ENCODE results near the gene ATP6V1B1. TPM values are rescaled to one million over a fixed set of nuclear protein-coding genes. Genes with fewer than 3 reads are reported as not detected.

Gene ATP6V1B1
- polyA plus RNA-seq, 1 donor (not counting 4 experiments of a cell fraction or from before 2014, with no cell fraction given), result not detected

DNA sequence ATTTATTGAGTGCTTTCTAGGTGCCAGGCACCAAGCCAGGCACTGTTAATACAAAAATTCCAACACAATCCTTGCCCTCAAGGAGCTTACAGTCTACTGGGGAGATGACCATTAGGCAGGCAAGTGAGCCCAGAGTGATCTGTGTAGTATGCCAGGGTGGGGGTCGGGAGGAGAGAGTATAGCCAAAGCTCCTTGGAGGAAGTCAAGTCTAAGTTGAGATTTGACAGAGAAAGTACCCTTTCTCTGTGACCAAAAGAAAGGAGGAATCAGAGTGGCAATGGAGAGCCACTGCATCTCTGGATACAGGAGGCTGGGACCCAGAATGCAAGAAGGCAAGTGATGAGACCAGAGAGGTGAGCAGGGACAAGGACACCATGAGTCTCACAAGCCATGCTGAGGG lies 50.3 kb downstream of the ATP6V1B1 start:
- FAIRE-seq (no peak), DNase-seq (ENCODE audit: low read depth, low spot score) (no peak)
- H3K79me2 ChIP-seq (ENCODE audit: control insufficient read depth, insufficient read depth, low read length), result no peaks in the 10 kb centered on the region
- dilution Hi-C loops (cut with MboI; ENCODE audit: extremely low pct_ligation_motif_present, low sequenced_read_pairs), result no loop called here
- H3K4me1 ChIP-seq (ENCODE audit: control insufficient read depth, extremely low read depth, insufficient read depth, low read length), result no peaks in the 10 kb centered on the region
- H3K9me3 ChIP-seq (ENCODE audit: control insufficient read depth, low read depth, low read length), result no peaks in the 10 kb centered on the region
- no peak overlapping the region for H3K4me2 ChIP-seq (ENCODE audit: control insufficient read depth, extremely low read depth, insufficient read depth, low read depth, low read length)
- H3K27ac ChIP-seq (ENCODE audit: control insufficient read depth, insufficient read depth, low read length), result no peak overlapping the region
- H3K27me3 ChIP-seq (ENCODE audit: control insufficient read depth, extremely low read depth, insufficient read depth, low read length), result no peaks in the 10 kb centered on the region
- H3K9ac ChIP-seq (ENCODE audit: control insufficient read depth, extremely low read depth, insufficient read depth, low read length), result no peak overlapping the region
- TF ChIP-seq, protein P1, sequence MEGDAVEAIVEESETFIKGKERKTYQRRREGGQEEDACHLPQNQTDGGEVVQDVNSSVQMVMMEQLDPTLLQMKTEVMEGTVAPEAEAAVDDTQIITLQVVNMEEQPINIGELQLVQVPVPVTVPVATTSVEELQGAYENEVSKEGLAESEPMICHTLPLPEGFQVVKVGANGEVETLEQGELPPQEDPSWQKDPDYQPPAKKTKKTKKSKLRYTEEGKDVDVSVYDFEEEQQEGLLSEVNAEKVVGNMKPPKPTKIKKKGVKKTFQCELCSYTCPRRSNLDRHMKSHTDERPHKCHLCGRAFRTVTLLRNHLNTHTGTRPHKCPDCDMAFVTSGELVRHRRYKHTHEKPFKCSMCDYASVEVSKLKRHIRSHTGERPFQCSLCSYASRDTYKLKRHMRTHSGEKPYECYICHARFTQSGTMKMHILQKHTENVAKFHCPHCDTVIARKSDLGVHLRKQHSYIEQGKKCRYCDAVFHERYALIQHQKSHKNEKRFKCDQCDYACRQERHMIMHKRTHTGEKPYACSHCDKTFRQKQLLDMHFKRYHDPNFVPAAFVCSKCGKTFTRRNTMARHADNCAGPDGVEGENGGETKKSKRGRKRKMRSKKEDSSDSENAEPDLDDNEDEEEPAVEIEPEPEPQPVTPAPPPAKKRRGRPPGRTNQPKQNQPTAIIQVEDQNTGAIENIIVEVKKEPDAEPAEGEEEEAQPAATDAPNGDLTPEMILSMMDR (optimal IDR thresholded peaks at IDR 0.05 in 1 of 3, IDR thresholded peaks at IDR 0.05 in 1 of 3, conservative IDR thresholded peaks at IDR 0.05 in 1 of 3; ENCODE audit: extremely low read depth in 1 of 3, insufficient read depth in 2 of 3, low read length in 3 of 3), result no peak
- no peak for TF ChIP-seq EZH2 (IDR thresholded peaks at IDR 0.05; ENCODE audit: low read length)
- H3K36me3 ChIP-seq (ENCODE audit: control insufficient read depth in 2 of 2, extremely low read depth in 1 of 2, insufficient read depth in 2 of 2, low read length in 2 of 2), result peaks cover 20 to 37% of the 10 kb centered on the region in 2 experiments
- H4K20me1 ChIP-seq (ENCODE audit: control insufficient read depth, extremely low read depth, insufficient read depth, low read length), result no peaks in the 10 kb centered on the region
- H2AFZ ChIP-seq (ENCODE audit: control insufficient read depth, low read length), result no peak overlapping the region
- no peaks in the 10 kb centered on the region for H3K9me1 ChIP-seq (ENCODE audit: control insufficient read depth, extremely low read depth, insufficient read depth, low read length)
- H3K4me3 ChIP-seq (ENCODE audit: control insufficient read depth in 2 of 3, extremely low read depth in 1 of 3, insufficient read depth in 2 of 3, low read depth in 1 of 3, low read length in 3 of 3), result no peak overlapping the region

DNA sequence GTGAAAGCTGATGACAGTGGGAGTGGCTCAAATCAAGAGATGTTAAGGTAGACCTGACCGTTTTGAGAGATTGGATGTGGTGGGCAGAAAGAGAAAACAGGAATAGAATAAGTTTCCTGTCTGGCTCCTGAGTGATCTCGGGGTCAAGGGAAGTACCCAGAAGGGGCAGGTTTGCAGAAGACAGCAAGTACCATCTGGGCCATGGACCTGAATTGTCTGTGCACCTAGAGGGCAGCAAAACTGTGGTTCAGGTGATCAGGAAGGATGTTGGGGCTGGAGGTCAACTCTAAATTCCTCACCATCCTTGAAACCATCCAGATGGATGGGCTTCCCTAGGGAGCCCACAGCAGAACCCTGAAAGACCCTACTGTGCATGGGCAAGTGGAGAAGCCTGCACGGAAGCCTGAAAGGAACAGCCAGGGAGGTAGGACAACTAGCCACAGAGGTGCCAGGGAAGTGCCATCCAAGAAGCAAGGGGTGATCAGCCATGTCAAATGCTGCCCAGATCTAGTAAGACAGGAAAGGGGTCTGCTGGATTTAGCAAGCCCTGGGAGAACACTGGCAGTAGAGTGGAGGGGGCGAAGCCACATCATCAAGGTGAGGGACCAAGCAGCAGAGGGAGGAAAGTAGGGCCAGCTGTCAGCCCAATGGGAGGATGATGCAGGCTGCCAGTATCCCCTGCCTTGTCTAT lies 50.9 kb downstream of the ATP6V1B1 start:
- H3K9me1 ChIP-seq (ENCODE audit: control insufficient read depth, extremely low read depth, insufficient read depth, low read length), result no peaks in the 10 kb centered on the region
- no peak overlapping the region for H3K4me2 ChIP-seq (ENCODE audit: control insufficient read depth, extremely low read depth, insufficient read depth, low read depth, low read length)
- H3K4me1 ChIP-seq (ENCODE audit: control insufficient read depth, extremely low read depth, insufficient read depth, low read length), result no peaks in the 10 kb centered on the region
- no peak overlapping the region for H2AFZ ChIP-seq (ENCODE audit: control insufficient read depth, low read length)
- dilution Hi-C loops (cut with MboI; ENCODE audit: extremely low pct_ligation_motif_present, low sequenced_read_pairs), result no loop called here
- H3K36me3 ChIP-seq (ENCODE audit: control insufficient read depth in 2 of 2, extremely low read depth in 1 of 2, insufficient read depth in 2 of 2, low read length in 2 of 2), result peaks cover 26 to 39% of the 10 kb centered on the region in 2 experiments
- no peaks in the 10 kb centered on the region for H4K20me1 ChIP-seq (ENCODE audit: control insufficient read depth, extremely low read depth, insufficient read depth, low read length)
- DNase-seq (ENCODE audit: low read depth, low spot score) (no peak), FAIRE-seq (no peak)
- H3K27me3 ChIP-seq (ENCODE audit: control insufficient read depth, extremely low read depth, insufficient read depth, low read length), result no peaks in the 10 kb centered on the region
- peaks cover 2% of the 10 kb centered on the region for H3K79me2 ChIP-seq (ENCODE audit: control insufficient read depth, insufficient read depth, low read length)
- H3K4me3 ChIP-seq (ENCODE audit: control insufficient read depth in 2 of 3, extremely low read depth in 1 of 3, insufficient read depth in 2 of 3, low read depth in 1 of 3, low read length in 3 of 3), result no peak overlapping the region
- no peak for TF ChIP-seq EZH2 (IDR thresholded peaks at IDR 0.05; ENCODE audit: low read length)
- TF ChIP-seq, protein P1 (optimal IDR thresholded peaks at IDR 0.05 in 1 of 3, IDR thresholded peaks at IDR 0.05 in 1 of 3, conservative IDR thresholded peaks at IDR 0.05 in 1 of 3; ENCODE audit: extremely low read depth in 1 of 3, insufficient read depth in 2 of 3, low read length in 3 of 3), result no peak
- H3K9me3 ChIP-seq (ENCODE audit: control insufficient read depth, low read depth, low read length), result no peaks in the 10 kb centered on the region
- no peak overlapping the region for H3K9ac ChIP-seq (ENCODE audit: control insufficient read depth, extremely low read depth, insufficient read depth, low read length)
- H3K27ac ChIP-seq (ENCODE audit: control insufficient read depth, insufficient read depth, low read length), result no peak overlapping the region

Data from keratinocyte (primary cell).